IMR-90 (cell line): ENCODE measurements around the gene MDM2. TPM values are rescaled to one million over a fixed set of nuclear protein-coding genes. Genes with fewer than 3 reads are reported as not detected.
A peak's percentile ranks its signal among the peaks of the same experiment; 100 is the strongest.

Experiments
- ATAC-seq: fragments of 200-7000 bp; cut with Tn5 transposase; 2 replicates; pipeline ENCODE4 v1.9.1; 2020; ENCODE audit warnings: low read depth, mild to moderate bottlenecking, moderate library complexity
- BruUV-seq: library from RNA; stranded (reverse); fragments of 400-500 nt; replicated peaks from 2 replicates; lab custom pipeline; 2021; lab: Mats Ljungman, UMichigan
- CTCF ChIA-PET: fragments of 300-600 bp; formaldehyde crosslinking; extraction: SDS; loops from one replicate; lab custom pipeline; 2021; ENCODE audit warnings: antibody characterized with exemption; lab: Yijun Ruan, JAX
- POLR2A ChIA-PET: fragments of 300-600 bp; sonication (Branson Sonifier 250); formaldehyde crosslinking; loops from one replicate; lab custom pipeline; 2022; ENCODE audit warnings: antibody characterized with exemption; ENCODE audit not compliant: unreplicated experiment; lab: Charles Lee
- DNase-seq: peaks from one replicate; pipeline ENCODE4 v3.0.0; 2013
- H2AFZ ChIP-seq: replicated peaks from 2 replicates; pipeline ENCODE3; 2013; ENCODE audit warnings: low read length, mild to moderate bottlenecking; ENCODE audit not compliant: poor library complexity
- H2AK5ac ChIP-seq: 2 replicates; pipeline ENCODE4 v1.6.1; 2013; ENCODE audit warnings: low read depth, low read length, inconsistent platforms
- H2AK9ac ChIP-seq: replicated peaks from 2 replicates; pipeline ENCODE3; 2013; ENCODE audit warnings: mild to moderate bottlenecking, low read depth, low read length, moderate library complexity; ENCODE audit not compliant: poor library complexity
- H2BK120ac ChIP-seq: 2 replicates; pipeline ENCODE4 v1.6.1; 2013; ENCODE audit warnings: low read depth, low read length, inconsistent platforms
- H2BK15ac ChIP-seq: 3 replicates; pipeline ENCODE4 v1.6.1; 2013; ENCODE audit warnings: low read depth, low read length, inconsistent platforms
- H2BK20ac ChIP-seq: 2 replicates; pipeline ENCODE4 v1.6.1; 2013; ENCODE audit warnings: low read depth, mild to moderate bottlenecking, inconsistent platforms, low read length, moderate library complexity
- H2BK5ac ChIP-seq: 2 replicates; pipeline ENCODE4 v1.6.1; 2013; ENCODE audit warnings: mild to moderate bottlenecking, low read depth, low read length, inconsistent platforms; ENCODE audit not compliant: poor library complexity, severe bottlenecking
- H3K14ac ChIP-seq: replicated peaks from 2 replicates; pipeline ENCODE4 v1.6.1; 2013; ENCODE audit warnings: low read depth, low read length, inconsistent platforms
- H3K18ac ChIP-seq: 2 replicates; pipeline ENCODE4 v1.6.1; 2013; ENCODE audit warnings: low read depth, low read length, control low read depth
- H3K23ac ChIP-seq: 2 replicates; pipeline ENCODE4 v1.6.1; 2013; ENCODE audit warnings: low read depth, low read length, inconsistent platforms
- H3K27ac ChIP-seq: 2 replicates; pipeline ENCODE4 v1.5.1; 2013; ENCODE audit warnings: mild to moderate bottlenecking, control low read depth, low read length; ENCODE audit not compliant: insufficient read depth
- H3K27me3 ChIP-seq: 2 replicates; pipeline ENCODE4 v1.6.1; 2013; ENCODE audit warnings: low read length; ENCODE audit not compliant: control insufficient read depth, insufficient read depth
- H3K36me3 ChIP-seq: 2 replicates; pipeline ENCODE4 v1.6.1; 2013; ENCODE audit warnings: low read length, mixed read lengths; ENCODE audit not compliant: control insufficient read depth, insufficient read depth
- H3K4ac ChIP-seq: 2 replicates; pipeline ENCODE4 v1.6.1; 2013; ENCODE audit warnings: low read depth, low read length, inconsistent platforms
- H3K4me1 ChIP-seq: 2 replicates; pipeline ENCODE4 v1.6.1; 2013; ENCODE audit warnings: low read length, mixed read lengths; ENCODE audit not compliant: control insufficient read depth, insufficient read depth
- H3K4me2 ChIP-seq: 2 replicates; pipeline ENCODE4 v1.6.1; 2013; ENCODE audit warnings: low read depth, mild to moderate bottlenecking, control low read depth, low read length, moderate library complexity
- H3K4me3 ChIP-seq: 2 replicates; pipeline ENCODE4 v1.5.1; 2013; ENCODE audit warnings: low read depth, mild to moderate bottlenecking, control low read depth, low read length, moderate library complexity; ENCODE audit not compliant: insufficient read depth
- H3K56ac ChIP-seq: 2 replicates; pipeline ENCODE4 v1.6.1; 2013; ENCODE audit warnings: low read length, inconsistent platforms; ENCODE audit not compliant: insufficient read depth; ENCODE audit errors: extremely low read depth
- H3K79me1 ChIP-seq, 2 experiments: 2 replicates each; pipeline ENCODE4 v1.6.1; 2013; ENCODE audit warnings: low read length in 2 of 2, inconsistent platforms in 1 of 2, low read depth in 1 of 2
- H3K9ac ChIP-seq: 2 replicates; pipeline ENCODE4 v1.6.1; 2013; ENCODE audit warnings: low read depth, low read length, control low read depth
- H3K9me1 ChIP-seq: 2 replicates; pipeline ENCODE4 v1.6.1; 2013; ENCODE audit warnings: low read length, inconsistent platforms; ENCODE audit not compliant: insufficient read depth
- H3K9me3 ChIP-seq: 2 replicates; pipeline ENCODE4 v1.6.1; 2013; ENCODE audit warnings: low read length; ENCODE audit not compliant: control insufficient read depth, insufficient read depth
- H4K20me1 ChIP-seq: 2 replicates; pipeline ENCODE4 v1.6.1; 2013; ENCODE audit warnings: low read length, inconsistent platforms; ENCODE audit not compliant: insufficient read depth
- H4K5ac ChIP-seq: 2 replicates; pipeline ENCODE4 v1.6.1; 2013; ENCODE audit warnings: mild to moderate bottlenecking, low read depth, low read length, control low read depth
- H4K8ac ChIP-seq, 2 experiments: 2 replicates each; pipeline ENCODE4 v1.6.1; 2013; ENCODE audit warnings: low read depth in 2 of 2, low read length in 2 of 2, control low read depth in 1 of 2, inconsistent platforms in 1 of 2
- H4K91ac ChIP-seq: 2 replicates; pipeline ENCODE4 v1.6.1; 2013; ENCODE audit warnings: low read depth, low read length, inconsistent platforms; ENCODE audit not compliant: insufficient read depth
- BHLHE40 ChIP-seq: fragments of 150-350 bp; IDR thresholded peaks from 2 replicates; pipeline ENCODE4 v1.6.1; 2016; ENCODE audit warnings: mild to moderate bottlenecking, low read depth, low read length
- CEBPB ChIP-seq: IDR thresholded peaks from 2 replicates; pipeline ENCODE4 v1.6.1; 2012; ENCODE audit warnings: low read depth, low read length, improper control_type of control experiment
- CHD1 ChIP-seq: IDR thresholded peaks from 2 replicates; pipeline ENCODE4 v1.6.1; 2012; ENCODE audit warnings: low read depth, low read length, improper control_type of control experiment
- FOS ChIP-seq: fragments of 150-350 bp; IDR thresholded peaks from 2 replicates; pipeline ENCODE4 v1.6.1; 2016; ENCODE audit warnings: low read depth, low read length
- MAFK ChIP-seq: IDR thresholded peaks from 2 replicates; pipeline ENCODE4 v1.6.1; 2012; ENCODE audit warnings: low read depth, low read length, improper control_type of control experiment
- MAZ ChIP-seq: IDR thresholded peaks from 2 replicates; pipeline ENCODE4 v1.6.1; 2012; ENCODE audit warnings: low read depth, mild to moderate bottlenecking, low read length, improper control_type of control experiment, moderate library complexity, borderline replicate concordance
- MXI1 ChIP-seq: IDR thresholded peaks from 2 replicates; pipeline ENCODE4 v1.6.1; 2012; ENCODE audit warnings: low read depth, mild to moderate bottlenecking, low read length, moderate library complexity, borderline replicate concordance
- NFE2L2 ChIP-seq: fragments of 150-350 bp; IDR thresholded peaks from 2 replicates; pipeline ENCODE4 v1.6.1; 2016; ENCODE audit warnings: low read depth, mild to moderate bottlenecking, low read length
- POLR2A ChIP-seq: IDR thresholded peaks from 2 replicates; pipeline ENCODE4 v1.6.1; 2012; ENCODE audit warnings: mild to moderate bottlenecking, low read depth, low read length
- RAD21 ChIP-seq: IDR thresholded peaks from 2 replicates; pipeline ENCODE4 v1.6.1; 2012; ENCODE audit warnings: low read length, improper control_type of control experiment
- RCOR1 ChIP-seq: IDR thresholded peaks from 2 replicates; pipeline ENCODE4 v1.6.1; 2012; ENCODE audit warnings: mild to moderate bottlenecking, low read length, improper control_type of control experiment; ENCODE audit not compliant: insufficient replicate concordance
- RFX5 ChIP-seq: IDR thresholded peaks from 2 replicates; pipeline ENCODE4 v1.8.0; 2012; ENCODE audit warnings: low read depth, mild to moderate bottlenecking, low read length, moderate library complexity
- WGBS, 2 experiments: methylation state at CpG; one replicate each; pipeline versions ENCODE4 v1.1.5 to v1.1.7; 2013; ENCODE audit warnings: missing lambda C conversion rate in 2 of 2; ENCODE audit not compliant: insufficient read length in 1 of 2; ENCODE audit errors: extremely low coverage in 2 of 2; 5-methylcytosine and 5-hydroxymethylcytosine counted together
- dilution Hi-C: fragments of 300-500 bp; cut with HindIII; formaldehyde crosslinking; loops from one replicate; pipeline ENCODE4 v1.14.3; 2018; ENCODE audit warnings: low sequenced_read_pairs; ENCODE audit not compliant: unreplicated experiment
- in situ Hi-C: fragments of 300-500 bp; cut with MboI; formaldehyde crosslinking; loops from 3 replicates; pipeline ENCODE4 v1.14.3; 2019; ENCODE audit warnings: low sequenced_read_pairs, inconsistent platforms, mixed read lengths
- intact Hi-C: fragments of 100-400 bp; cut with micrococcal nuclease; formaldehyde crosslinking; loops from 2 replicates; pipeline ENCODE4 v1.10.0; 2022
- polyA plus RNA-seq, 3 experiments: library from polyadenylated mRNA; depleted of rRNA; stranded (reverse); fragments of >200 nt; gene quantifications; 2 replicates each; pipeline ENCODE4 v1.2.3, GENCODE V29; 2012; ENCODE audit warnings: low replicate concordance in 1 of 3
- total RNA-seq: library from RNA; depleted of rRNA; stranded (reverse); fragments of >200 nt; gene quantifications from 2 replicates; pipeline ENCODE4 v1.2.3, GENCODE V29; 2012
- TF ChIP-seq, protein P1 (sequence below): conservative IDR thresholded peaks from 2 replicates; pipeline ENCODE4 v1.5.1; 2012; ENCODE audit warnings: mild to moderate bottlenecking, low read depth, low read length, improper control_type of control experiment
- TF ChIP-seq, protein P2 (sequence below): fragments of 150-350 bp; IDR thresholded peaks from 2 replicates; pipeline ENCODE4 v1.6.1; 2016; ENCODE audit warnings: low read depth, mild to moderate bottlenecking, low read length, moderate library complexity, borderline replicate concordance

MDM2 gene
- total and polyA plus RNA-seq, 2 of the 4 experiments (the other 2 are of a cell fraction) = 21.9 to 196 TPM

DNA sequence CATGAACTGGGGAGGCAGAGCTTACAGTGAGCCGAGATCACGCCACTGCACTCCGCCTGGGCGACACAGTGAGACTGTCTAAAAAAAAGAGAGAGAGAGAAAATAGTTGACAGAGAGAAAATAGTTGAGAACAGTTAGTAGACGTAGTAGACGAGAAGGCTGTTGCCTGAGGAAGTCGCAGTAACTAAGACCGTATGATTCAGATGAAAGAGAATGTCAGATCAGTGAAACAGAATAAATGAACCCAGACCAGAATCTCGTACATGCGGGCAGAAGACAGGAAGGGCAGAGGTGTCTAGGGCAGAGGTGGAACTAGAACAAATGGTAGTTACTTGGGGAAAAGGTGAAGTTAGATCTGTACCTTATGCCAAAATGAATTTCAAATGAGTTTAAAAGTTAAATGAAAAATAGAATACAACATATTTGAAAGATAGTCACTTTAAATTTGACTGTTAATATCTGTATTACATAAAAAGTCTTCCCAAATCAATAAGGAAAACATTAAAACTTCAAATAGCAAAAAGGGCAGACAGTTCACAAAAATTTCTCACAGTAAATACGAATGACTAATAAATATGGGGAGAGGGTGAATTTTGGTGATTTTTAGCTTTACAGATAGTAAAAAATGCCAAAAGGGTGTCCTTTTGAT, 17.7 kb downstream of the MDM2 start:
- H3K18ac ChIP-seq = no peak overlapping the region
- no peak overlapping the region for H4K5ac ChIP-seq
- peaks cover 25 to 27% of the 10 kb centered on the region in 2 experiments for H3K79me1 ChIP-seq
- no peak for ATAC-seq
- no peak overlapping the region for H4K91ac ChIP-seq
- H3K14ac ChIP-seq = no peak overlapping the region
- H2BK20ac ChIP-seq = no peak overlapping the region
- H4K20me1 ChIP-seq = peaks cover 46% of the 10 kb centered on the region
- in situ Hi-C loops = loop anchor here (25.0 kb wide), 1 partner anchor 762 kb away; the partner anchor contains the start of gene CCT2
- H3K56ac ChIP-seq = no peak overlapping the region
- no peaks in the 10 kb centered on the region for H3K9me3 ChIP-seq
- H2BK15ac ChIP-seq = no peak overlapping the region
- peaks cover 6% of the 10 kb centered on the region; the same call in 1 of the 2 replicates for H3K4me1 ChIP-seq
- H3K36me3 ChIP-seq = peaks cover 50% of the 10 kb centered on the region
- POLR2A ChIA-PET = no interaction called here
- H4K8ac ChIP-seq = no peak overlapping the region
- H3K4me3 ChIP-seq = no peak overlapping the region
- no peak overlapping the region for H2AFZ ChIP-seq
- H3K27ac ChIP-seq = no peak overlapping the region
- H3K9ac ChIP-seq = no peak overlapping the region
- dilution Hi-C loops = no loop called here
- 95% methylated on average over 4 of the region's 11 CpGs; no CpG with 5 or more reads in 1 of the 2 experiments for WGBS, 2 experiments
- no peaks in the 10 kb centered on the region for H3K27me3 ChIP-seq
- H2AK9ac ChIP-seq = no peak overlapping the region
- no peak overlapping the region for H3K4me2 ChIP-seq
- no peak for DNase-seq
- BruUV-seq = no TSS peak
- no peak overlapping the region for H2BK120ac ChIP-seq
- no peak overlapping the region for H2BK5ac ChIP-seq
- TF ChIP-seq MXI1 (no peak), RCOR1 (no peak), RAD21 (no peak), NFE2L2 (no peak), CEBPB (no peak), RFX5 (no peak), POLR2A (no peak), BHLHE40 (no peak), FOS (no peak), CHD1 (no peak), MAFK (no peak), MAZ (no peak)
- TF ChIP-seq, protein P1, sequence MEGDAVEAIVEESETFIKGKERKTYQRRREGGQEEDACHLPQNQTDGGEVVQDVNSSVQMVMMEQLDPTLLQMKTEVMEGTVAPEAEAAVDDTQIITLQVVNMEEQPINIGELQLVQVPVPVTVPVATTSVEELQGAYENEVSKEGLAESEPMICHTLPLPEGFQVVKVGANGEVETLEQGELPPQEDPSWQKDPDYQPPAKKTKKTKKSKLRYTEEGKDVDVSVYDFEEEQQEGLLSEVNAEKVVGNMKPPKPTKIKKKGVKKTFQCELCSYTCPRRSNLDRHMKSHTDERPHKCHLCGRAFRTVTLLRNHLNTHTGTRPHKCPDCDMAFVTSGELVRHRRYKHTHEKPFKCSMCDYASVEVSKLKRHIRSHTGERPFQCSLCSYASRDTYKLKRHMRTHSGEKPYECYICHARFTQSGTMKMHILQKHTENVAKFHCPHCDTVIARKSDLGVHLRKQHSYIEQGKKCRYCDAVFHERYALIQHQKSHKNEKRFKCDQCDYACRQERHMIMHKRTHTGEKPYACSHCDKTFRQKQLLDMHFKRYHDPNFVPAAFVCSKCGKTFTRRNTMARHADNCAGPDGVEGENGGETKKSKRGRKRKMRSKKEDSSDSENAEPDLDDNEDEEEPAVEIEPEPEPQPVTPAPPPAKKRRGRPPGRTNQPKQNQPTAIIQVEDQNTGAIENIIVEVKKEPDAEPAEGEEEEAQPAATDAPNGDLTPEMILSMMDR = no peak
- TF ChIP-seq, protein P2, sequence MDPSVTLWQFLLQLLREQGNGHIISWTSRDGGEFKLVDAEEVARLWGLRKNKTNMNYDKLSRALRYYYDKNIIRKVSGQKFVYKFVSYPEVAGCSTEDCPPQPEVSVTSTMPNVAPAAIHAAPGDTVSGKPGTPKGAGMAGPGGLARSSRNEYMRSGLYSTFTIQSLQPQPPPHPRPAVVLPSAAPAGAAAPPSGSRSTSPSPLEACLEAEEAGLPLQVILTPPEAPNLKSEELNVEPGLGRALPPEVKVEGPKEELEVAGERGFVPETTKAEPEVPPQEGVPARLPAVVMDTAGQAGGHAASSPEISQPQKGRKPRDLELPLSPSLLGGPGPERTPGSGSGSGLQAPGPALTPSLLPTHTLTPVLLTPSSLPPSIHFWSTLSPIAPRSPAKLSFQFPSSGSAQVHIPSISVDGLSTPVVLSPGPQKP = no peak
- peaks cover 4% of the 10 kb centered on the region for H3K9me1 ChIP-seq
- no peak overlapping the region; the same call in 1 of the 2 replicates for H3K4ac ChIP-seq
- 0 out of 2 replicates have a peak overlapping the region, but pooled peaks have one; percentile 4 for H3K23ac ChIP-seq
- CTCF ChIA-PET = no interaction called here
- 0 out of 2 replicates have a peak overlapping the region, but pooled peaks have one; percentile 35 for H2AK5ac ChIP-seq
- intact Hi-C loops = no loop called here
